Kasumi-1 (cell line): Measurements from ENCODE around the gene CDK11A.
"Not testable (repeated sequence)": the region's sequence is repeated elsewhere in the genome, so short reads cannot be mapped to it uniquely, and the experiment has no call there.

Experiments
- DNase-seq, 2 experiments: peaks; one replicate each; lab custom pipeline; 2025; lab: John Stamatoyannopoulos, UW

Gene CDK11A

DNA sequence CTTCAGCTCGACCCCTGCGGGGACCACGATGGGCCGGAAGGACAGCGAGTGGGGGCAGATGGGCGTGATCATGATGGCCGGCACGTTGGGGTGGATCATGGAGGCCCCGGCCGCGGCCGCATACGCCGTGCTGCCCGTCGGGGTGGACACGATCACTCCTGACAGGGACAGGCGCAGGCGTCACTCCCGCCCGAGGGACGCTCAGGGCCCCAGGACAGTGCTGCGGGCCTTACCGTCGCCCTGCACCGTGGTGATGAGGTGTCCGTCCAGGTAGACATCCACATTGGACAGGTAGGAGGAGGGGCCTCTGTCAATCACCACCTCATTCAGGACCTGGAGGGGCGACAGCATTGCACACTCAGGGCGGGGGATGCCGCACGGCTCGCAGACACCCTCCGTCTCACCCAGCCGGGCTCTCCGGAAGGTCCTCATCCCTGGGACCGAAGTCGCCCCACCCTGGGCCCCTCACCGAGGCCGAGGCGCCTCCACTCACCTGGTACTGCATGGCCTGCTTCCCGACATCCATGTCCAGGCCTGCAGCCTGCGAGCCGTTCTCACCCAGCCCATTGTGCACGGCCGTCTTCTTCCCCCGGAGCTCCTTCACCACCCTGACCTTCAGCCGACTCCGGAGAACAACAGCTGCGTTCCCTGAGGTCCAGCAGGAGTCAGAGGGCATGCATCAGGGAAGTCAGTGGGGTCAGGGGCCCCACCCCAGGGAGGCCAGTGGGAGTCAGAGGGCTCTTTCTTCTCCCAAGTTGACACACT is 30.1 kb upstream of the CDK11A start:
- no peak for DNase-seq

DNA sequence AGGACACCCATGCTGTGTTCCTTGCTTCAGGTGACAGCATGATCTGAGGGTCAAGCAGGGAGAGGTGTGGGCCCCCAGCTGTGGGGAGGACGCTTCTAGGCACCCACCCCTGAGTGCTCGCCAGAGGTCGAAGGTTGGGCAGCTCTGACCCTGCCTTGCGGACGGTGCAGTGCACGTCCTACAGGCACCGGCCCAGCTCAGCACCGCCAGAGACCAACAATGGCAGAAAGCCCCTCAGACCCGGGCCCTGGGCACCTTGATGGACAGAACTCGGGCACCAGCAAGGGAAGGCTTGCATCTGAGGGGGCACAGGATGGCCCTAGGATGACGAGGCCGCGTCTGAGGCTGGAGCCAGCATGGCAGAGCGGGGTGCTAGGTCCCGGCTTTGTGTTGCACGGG is 29.4 kb upstream of the CDK11A start:
- DNase-seq = no peak

DNA sequence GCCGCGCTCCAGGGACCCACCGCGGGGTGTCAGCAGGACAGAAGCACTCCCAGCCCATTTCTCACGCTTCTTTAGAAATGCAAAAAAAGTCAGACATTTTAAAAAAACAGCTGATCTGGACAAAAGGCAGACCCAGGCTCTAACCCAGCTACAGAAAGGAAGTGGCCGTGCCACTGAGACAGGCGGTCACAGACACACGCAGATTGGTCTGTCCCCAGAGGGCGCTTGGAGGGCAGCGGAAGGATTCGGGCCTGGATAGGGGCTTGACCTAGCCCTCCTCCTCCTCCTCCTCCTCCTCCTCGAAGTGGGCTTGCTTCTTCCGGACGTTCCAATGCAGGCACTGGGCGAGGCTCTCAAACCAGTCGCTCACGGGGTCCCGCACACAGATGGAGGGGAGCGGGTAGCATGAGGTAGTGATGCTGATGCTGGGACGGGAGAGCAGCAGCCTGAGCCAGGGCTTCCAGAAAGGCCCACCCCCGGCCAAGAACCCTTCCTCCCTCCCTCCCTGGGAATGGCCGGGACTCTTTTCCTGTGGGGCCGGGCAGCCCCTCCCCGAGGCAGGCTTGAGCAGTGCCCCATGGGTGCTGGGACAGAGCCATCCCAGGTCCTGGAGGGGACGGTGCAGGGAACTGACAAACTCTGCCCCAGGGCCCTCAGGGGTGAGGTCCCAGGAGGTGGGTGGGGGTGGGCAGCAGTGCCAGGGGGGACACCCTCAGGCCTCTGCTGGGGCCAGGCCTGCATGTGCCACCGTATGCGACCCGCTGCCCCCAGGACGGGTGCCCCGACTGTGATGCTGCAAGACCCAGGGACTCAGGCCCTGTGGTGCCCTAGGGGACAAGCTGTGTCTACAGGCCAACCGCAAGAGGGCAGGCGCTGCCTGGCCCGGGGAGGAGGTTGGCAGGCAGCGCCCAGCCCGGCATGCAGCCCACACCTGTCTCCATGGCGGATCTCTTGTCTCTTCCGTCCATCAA is 28.8 kb upstream of the CDK11A start:
- DNase-seq = no peak

DNA sequence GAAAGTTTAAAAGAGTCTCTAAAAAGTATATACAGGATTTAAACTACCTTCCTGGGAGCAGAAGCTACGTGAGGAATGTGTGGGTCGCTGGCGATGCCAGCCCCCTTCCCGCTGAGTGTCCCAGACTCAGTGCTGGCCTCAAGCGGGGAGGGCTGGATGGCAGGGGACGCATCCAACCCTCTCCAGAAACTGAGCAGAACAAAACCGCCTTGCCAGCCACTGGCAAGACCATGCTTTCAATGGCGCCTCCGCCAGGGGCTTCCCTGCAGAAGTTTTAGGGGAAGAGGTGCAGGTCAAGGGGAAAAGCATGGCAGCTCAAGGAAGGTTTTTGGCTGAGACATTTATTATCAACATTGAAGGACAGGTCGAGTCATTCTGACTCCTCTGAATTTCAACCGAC is 28.0 kb upstream of the CDK11A start:
- DNase-seq = no peak

DNA sequence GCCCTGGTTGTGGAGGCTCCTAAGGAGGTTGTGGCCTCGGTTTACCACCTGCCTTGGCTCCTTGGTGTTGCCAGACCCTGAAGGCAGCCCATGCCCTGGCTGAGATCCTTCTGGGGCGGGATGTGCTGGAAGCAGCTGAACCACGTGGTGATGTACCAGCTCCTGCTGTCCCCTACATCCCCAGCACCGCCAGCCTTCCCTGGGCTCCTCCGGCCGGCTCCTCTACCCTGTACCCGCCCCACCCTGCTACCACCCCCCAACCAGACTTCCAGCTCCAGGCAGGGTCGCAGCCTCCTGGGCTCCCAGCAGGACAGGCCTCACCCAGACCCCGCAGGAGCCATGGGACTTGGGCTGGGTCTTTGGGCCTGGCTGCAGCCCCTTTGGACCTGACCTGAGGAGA is 25.8 kb upstream of the CDK11A start:
- DNase-seq = not testable (repeated sequence)

DNA sequence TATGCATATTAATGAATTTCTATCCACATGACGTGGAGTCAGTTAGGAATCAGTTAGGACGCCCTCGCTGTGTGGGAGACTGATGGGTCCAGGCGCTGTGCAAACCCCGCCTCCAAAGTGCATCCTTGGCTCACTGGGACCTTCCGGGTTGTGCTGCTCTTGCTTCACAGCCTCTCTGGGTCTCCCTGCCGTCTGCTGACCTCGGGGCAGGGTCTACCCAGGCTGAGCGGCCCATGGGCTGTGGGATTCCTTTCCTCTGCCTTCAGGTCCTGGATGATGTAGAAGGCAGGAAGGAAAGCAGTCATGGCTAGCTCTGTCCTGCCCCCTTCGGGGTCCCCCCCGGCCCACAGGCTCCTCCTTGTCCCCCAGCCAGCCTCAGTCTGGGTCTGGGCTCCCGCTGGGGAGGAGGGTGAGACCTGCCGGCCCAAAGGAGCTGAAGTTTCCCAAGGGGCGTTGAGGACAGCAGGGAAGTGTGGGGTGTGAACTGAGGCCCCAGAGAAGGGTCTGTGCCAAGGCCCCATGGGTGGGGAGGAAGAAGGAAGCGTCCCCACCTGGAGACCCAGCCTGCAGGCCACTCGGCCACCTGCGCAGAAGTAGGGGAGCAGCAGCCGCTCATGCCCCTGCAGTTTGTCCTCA is 24.6 kb upstream of the CDK11A start:
- no peak for DNase-seq

DNA sequence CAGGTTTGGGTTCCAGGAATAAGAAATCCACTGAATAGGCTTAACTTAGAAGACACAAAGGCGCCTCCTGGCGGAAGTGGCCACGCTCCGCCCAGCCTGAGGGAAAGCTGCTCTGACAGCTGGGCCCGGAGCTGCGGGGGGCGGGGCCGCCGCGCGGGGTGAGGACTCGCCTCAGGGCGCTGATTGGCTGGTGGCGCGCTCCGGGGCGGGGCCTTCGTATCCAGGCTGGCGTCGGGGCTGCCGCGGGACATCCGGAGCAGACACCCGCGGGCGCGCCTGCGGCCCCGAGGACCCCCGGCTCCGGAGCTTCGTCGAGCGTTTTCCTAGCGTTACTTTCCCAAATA is 22.4 kb upstream of the CDK11A start:
- DNase-seq = not testable (repeated sequence)

DNA sequence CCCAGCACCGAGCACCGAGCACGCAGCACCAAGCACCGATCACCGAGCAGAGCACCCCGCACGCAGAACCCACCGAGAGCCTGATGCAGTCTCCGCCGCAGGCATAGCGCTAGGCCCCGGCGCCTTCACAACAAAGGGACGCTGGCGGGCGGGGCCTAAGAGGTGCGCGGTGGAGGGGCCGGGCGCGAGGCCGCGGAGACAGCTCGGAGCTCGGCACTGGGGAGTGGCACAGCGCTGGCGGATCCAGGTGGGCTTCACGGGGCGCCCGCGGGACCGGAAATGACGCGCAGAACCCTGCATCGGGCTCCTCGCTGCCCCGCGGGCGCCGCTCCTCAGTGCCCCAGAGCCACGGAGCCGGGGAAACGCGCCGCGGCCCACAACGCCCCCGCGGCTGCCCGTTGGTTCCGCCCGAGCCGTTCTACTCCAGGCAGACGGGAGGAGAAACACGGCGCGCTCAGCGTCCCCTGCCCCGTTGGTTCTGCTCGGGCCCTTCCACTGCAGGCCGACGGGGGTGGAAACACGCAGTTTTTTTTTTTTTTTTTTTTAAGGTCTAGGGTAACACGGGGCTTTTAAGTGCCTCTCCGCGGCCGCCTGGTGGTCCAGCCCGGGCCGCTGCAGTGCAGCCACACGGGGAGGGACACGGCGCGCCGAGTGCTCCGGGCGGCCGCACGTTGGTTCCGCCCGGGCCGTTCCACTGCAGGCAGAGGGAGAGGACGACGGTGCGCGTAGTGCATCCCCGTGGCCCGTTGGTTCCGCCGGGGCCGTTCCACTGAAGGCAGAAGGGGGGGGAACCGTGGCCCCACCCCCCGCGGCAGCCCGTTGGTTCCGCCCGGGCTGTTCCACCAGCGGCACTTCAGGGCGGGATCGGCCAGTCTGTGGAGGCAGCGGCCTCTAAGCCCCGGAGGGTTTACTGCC is 21.8 kb upstream of the CDK11A start:
- DNase-seq = peak; percentile 28 to 48

DNA sequence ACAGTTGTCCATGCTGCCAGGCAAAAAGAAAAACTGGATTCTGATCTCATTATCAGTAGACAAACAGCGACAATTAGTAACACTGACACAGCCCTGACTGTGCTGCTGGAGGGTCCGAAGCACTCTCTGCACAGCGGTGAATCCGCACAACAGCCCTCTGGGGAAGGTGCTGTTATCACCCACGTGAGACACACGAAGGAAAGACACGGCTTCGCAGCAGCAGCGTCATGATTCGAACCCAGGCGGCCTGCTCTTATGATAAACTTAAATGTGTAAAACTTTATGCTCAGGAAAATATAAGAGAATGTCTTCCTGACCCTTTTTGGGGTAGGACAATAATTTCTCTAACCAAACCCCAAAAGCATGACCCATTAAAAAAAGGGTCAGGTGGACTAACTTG is 18.4 kb upstream of the CDK11A start:
- not testable (repeated sequence) for DNase-seq

DNA sequence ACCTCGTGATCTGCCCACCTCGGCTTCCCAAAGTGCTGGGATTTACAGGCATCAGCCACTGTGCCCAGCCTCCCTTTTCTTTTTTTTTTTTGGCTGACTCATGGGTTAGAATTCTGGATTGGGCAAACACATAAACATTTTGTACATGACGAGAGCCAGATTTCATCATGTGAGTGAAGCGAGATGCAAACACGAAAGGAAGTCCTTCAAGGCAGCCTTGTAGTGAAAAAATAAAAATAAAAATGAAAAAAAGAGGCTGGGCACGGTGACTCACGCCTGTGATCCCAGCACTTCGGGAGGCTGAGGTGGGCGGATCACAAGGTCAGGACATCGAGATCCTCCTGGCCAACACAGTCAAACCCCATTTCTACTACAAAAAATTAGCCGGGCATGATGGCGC is 16.9 kb upstream of the CDK11A start:
- DNase-seq = not testable (repeated sequence)

DNA sequence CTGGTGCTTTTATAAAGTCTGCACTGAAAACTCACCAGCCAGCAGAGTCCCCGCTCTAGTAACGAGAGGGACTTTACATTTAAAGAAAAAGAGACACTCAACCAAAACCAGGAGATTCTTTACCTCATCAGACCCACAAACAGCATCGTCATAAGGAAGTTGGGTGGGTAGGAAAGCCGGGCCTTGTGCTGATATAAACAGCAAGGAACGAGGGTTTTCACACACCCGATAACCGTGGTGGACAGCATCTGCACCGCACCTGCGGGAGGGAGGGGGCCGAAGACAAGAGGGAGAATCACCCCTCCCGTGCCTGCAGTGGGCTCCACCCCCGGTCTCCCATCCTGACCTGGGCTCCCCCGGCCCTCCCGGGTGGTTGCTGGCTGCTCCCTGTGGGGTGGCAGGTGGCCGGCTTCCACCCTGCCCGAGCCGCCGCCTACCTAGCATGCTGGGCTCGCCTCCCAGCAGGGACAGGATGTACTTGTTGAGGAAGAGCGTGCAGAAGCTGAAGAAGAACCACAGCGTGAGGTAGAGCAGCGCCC is 14.7 kb upstream of the CDK11A start:
- not testable (repeated sequence) for DNase-seq

DNA sequence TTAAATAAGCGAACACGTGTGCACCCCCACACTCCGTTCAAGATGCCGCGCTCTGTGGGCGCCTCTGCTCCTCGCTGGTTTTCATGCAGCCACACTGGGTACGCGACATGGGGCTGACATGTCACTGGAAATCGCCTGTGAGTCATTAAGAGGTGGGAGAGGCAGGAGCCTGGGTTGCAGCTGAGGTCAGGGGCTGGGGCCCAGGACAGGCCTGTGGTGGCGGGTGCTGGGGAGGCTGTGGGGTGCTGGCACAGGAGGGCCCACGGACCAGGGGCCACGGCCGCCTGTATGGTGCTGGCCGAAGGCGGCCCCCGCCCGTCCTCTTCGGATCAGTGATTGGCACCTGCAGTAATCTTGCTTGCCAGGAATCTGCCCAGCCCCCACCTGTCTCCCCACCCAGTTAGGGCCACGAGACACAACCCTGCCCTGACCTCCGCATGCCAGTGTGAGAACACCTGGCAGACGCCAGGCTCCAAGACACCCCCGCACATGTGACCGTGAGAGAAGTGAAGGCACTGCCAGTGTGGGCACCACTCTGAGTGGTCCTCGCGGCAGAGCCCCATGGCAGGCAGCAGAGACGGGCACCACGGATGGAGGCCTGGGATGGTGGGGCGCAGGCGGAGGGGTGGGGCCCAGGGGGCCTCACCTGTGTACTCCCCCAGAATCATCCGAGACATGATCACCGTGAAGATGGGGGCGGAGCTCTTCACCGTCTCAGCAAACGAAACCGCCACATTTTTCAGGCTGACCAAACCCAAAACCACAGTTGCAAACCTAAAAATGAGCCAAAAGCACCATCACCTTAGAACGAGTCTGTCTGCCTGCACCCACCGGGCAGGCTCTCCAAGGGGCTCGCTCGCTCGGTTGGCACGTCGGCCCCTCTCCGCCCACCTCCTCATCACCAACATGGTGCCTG is 13.8 kb upstream of the CDK11A start:
- DNase-seq = not testable (repeated sequence)

DNA sequence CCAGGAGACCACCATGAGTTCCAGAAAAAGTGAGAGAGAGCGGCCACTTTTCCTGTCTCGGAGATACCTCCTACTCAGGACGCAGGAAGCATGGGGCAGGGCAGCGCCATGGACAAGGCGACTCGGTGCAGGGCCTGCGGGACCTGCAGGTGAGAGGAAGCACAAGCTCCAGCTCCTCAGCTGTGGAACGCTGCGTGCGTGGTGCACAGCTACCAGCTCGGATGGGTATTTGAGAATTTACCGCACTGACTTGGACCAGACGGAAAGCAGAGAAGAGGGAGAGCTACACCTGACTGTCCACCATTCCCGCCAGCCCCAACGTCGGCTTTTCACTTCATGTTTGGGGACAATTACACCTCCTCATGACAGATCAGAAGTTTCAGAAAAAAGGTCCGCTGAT is 8.2 kb upstream of the CDK11A start:
- no peak for DNase-seq

DNA sequence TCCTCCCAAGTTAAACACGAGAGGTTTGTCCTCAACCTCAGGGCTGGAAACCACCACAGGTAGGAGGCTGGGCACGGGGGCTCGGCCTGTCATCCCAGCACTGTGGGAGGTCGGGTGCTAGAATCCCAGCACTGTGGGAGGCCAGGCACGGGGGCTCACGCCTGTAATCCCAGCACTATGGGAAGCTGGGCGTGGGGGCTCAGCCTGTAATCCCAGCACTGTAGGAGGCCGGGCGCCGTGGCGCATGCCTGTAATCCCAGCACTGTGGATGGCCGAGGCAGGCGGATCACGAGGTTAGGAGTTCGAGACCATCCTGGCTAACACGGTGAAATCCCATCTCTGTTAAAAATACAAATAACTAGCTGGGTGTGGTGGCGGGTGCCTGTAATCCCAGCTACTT is 6.7 kb upstream of the CDK11A start:
- no peak for DNase-seq

DNA sequence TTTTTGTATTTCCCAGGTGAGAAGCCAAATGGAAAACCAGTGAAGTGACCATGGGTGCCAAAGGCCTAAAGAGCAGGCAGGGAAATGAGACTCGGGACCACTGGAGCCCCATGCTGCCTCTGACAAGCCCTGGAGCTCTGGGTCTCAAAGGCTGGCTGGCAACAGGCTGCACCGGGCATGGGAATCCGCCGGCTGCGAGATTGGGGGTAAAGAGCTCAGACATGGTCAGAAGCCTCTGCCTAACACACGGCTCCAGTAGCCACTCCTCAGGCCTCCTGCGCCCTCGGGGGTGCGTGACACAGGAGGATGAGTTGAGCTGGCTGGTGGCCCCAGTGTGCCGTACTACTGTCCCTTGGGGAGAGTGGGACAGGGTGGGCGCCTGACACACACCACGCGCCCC is 6.1 kb upstream of the CDK11A start:
- DNase-seq = not testable (repeated sequence)

DNA sequence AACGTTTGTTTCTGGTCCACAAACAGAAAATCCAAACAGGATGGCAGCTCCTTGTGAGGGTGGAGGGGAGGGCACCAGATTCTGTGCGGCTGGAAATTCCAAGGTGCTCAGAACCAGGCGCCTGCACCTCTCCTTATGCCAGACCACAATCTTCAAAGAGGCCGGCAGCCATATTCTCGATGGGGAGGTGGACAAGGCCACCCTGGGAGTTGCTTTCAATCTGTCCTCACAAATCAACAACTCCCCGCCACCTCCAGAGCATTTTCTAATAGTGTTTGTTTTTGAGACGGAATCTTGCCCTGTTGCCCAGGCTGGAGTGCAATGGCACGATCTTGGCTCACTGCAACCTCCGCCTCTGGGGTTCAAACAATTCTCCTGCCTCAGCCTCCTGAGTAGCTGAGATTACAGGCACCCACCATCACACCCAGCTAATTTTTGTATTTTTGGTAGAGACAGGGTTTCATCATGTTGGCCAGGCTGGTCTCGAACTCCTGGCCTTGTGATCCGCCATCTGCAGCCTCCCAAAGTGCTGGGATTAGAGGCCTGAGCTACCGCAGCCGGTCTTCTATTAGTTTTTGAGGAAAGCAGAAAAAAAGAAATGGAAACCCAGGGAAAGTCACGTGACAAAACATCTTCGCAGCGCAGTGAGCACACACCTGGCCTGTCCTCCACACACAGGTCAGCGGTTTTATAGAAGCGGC is 5.1 kb upstream of the CDK11A start:
- not testable (repeated sequence) for DNase-seq

DNA sequence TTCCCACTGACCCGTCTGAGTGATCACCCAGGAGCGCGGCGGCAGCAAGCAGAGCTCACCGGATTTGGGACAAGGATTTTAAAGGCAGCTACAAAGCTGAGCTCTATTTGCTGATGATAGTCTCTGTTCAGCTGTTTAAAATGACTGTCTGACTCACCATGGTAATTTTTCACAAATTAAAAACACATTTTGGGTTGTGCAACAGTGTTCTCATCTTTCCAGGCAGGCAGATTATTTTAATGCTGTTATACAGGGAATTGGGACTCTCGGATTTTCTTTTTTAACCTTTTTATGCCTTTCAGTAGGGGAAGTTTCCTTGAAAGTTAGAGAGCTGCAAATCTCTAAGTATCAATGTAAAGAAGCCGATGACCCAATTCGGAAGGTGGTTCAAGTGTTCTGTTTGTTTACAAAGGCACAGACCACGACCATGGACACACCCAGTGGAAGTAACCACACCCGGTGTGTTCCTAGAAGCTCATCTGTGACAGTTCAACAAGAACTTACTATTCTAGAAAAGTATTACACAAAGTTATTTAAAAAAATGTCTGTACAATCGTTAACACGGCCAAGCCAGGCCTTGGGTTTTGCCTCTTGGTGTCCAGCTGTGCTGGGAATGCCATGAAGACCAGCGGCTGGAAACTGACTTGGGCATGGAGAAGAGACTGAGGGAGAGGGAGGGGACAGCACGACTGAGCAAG is 4.3 kb upstream of the CDK11A start:
- DNase-seq = not testable (repeated sequence)

DNA sequence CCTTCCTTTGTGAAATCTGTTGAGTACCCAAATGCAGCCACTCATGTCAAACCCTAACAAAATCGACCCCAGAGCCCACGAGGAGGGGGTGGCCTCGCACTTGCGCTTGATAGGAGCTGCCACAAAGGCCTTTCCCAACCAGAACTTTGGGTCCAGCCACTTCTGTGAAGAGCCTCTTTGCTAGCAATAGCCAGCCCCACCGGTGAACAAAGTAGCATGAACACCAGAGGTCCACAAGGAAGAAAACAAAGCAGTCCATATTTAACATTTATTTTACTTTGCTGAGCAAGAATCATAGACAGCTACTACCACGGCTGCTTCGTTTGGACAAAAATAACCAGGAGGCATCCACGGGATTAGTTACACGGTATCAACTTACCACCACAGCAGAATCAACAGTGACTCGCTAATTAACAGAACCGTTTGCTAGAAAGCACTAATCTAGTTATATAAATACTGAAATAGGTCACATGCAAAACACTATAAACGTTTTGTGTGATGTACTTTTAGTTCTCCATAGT is 3.0 kb upstream of the CDK11A start:
- not testable (repeated sequence) for DNase-seq

DNA sequence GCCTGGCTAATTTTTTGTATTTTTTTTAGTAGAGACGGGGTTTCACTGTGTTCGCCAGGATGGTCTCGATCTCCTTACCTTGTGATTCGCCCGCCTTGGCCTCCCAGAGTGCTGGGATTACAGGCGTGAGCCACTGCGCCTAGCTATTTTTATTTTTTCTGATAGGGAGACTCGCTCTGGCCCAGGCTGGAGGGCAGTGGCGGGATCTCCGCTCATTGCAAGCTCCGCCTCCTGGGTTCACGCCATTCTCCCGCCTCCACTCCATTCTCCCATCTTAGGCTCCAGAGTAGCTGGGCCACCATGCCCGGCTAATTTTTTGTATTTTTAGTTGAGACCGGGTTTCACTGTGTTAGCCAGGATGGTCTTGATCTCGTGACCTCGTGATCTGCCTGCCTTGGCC is 1.9 kb upstream of the CDK11A start:
- DNase-seq = not testable (repeated sequence)
